Measurements from ENCODE around the gene GJA9. TPM values are rescaled to one million over a fixed set of nuclear protein-coding genes. Genes with fewer than 3 reads are reported as not detected.

The GJA9 gene
- total and polyA plus RNA-seq, 2 of the 4 experiments (the other 2 are of a cell fraction): not detected

DNA sequence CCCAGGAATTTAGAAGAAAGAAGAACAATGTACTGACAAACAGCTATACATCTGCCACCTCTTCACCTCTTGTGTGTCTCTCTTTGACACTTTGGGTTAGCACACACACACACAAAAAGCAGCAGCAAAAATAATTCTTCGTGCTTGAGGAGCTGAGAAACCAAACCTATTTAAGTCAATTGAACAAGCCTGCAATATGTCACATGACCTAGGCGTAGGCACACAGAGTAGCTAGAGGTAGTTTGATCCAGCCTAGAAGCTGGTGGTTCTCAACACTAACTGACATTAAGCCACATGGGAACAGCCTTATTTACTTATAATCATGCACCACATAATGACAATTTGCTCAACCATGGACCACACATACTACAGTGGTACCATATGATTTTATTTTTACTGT, 54.1 kb downstream of the GJA9 start:
- no CpG with 5 or more reads among the region's 2 CpGs for WGBS, 2 experiments (ENCODE audit: extremely low coverage in 2 of 2, insufficient read length in 1 of 2)
- no peak overlapping the region for H3K9ac ChIP-seq (ENCODE audit: low read depth, low read length)
- H4K20me1 ChIP-seq (ENCODE audit: insufficient read depth, low read length): no peaks in the 10 kb centered on the region
- H3K27me3 ChIP-seq (ENCODE audit: control insufficient read depth, insufficient read depth, low read length): peaks cover 53% of the 10 kb centered on the region
- DNase-seq: no peak
- no peak overlapping the region for H4K8ac ChIP-seq (ENCODE audit: low read depth in 2 of 2, low read length in 2 of 2)
- no peak overlapping the region for H3K18ac ChIP-seq (ENCODE audit: low read depth, low read length)
- TF ChIP-seq BHLHE40 (IDR thresholded peaks at IDR 0.05; ENCODE audit: low read depth, low read length) (no peak), NFE2L2 (IDR thresholded peaks at IDR 0.05; ENCODE audit: low read depth, low read length) (no peak), RCOR1 (IDR thresholded peaks at IDR 0.05; ENCODE audit: insufficient replicate concordance, low read length) (no peak), CHD1 (IDR thresholded peaks at IDR 0.05; ENCODE audit: low read depth, low read length) (no peak), MXI1 (IDR thresholded peaks at IDR 0.05; ENCODE audit: borderline replicate concordance, low read depth, low read length) (no peak)
- H3K27ac ChIP-seq (ENCODE audit: insufficient read depth, low read length): no peak overlapping the region
- H4K91ac ChIP-seq (ENCODE audit: insufficient read depth, low read depth, low read length): no peak overlapping the region
- no peak overlapping the region for H3K14ac ChIP-seq (replicated peaks; ENCODE audit: low read depth, low read length)
- H3K79me1 ChIP-seq (ENCODE audit: low read depth in 1 of 2, low read length in 2 of 2): no peaks in the 10 kb centered on the region
- no peak overlapping the region for H2AFZ ChIP-seq (replicated peaks; ENCODE audit: low read length, poor library complexity)
- no TSS peak for BruUV-seq (replicated peaks)
- H3K4me3 ChIP-seq (ENCODE audit: insufficient read depth, low read depth, low read length): no peak overlapping the region
- dilution Hi-C loops (cut with HindIII; ENCODE audit: low sequenced_read_pairs, unreplicated experiment): no loop called here
- no peaks in the 10 kb centered on the region for H3K36me3 ChIP-seq (ENCODE audit: control insufficient read depth, insufficient read depth, low read length)
- no peak overlapping the region for H2BK15ac ChIP-seq (ENCODE audit: low read depth, low read length)
- no peak overlapping the region for H3K4me2 ChIP-seq (ENCODE audit: low read depth, low read length)
- H2BK20ac ChIP-seq (ENCODE audit: low read depth, low read length): no peak overlapping the region
- no peaks in the 10 kb centered on the region for H3K9me1 ChIP-seq (ENCODE audit: insufficient read depth, low read length)
- in situ Hi-C loops (cut with MboI; ENCODE audit: low sequenced_read_pairs): no loop called here
- H3K4me1 ChIP-seq (ENCODE audit: control insufficient read depth, insufficient read depth, low read length): peaks cover 4% of the 10 kb centered on the region; the same call in 1 of the 2 replicates
- no peak overlapping the region for H2AK9ac ChIP-seq (replicated peaks; ENCODE audit: low read depth, low read length, poor library complexity)
- no peak overlapping the region for H3K56ac ChIP-seq (ENCODE audit: extremely low read depth, insufficient read depth, low read length)
- POLR2A ChIA-PET (ENCODE audit: unreplicated experiment): no interaction called here
- no peak overlapping the region for H2AK5ac ChIP-seq (ENCODE audit: low read depth, low read length)
- no peak for ATAC-seq (ENCODE audit: low read depth)
- no peak overlapping the region for H2BK5ac ChIP-seq (ENCODE audit: low read depth, low read length, poor library complexity, severe bottlenecking)
- H4K5ac ChIP-seq (ENCODE audit: low read depth, low read length): no peak overlapping the region
- H3K4ac ChIP-seq (ENCODE audit: low read depth, low read length): no peak overlapping the region
- CTCF ChIA-PET: interaction anchor here (1.3 kb wide), 1 partner anchor 8 kb away, joined by 5 read pairs; no protein-coding TSS in a partner anchor
- H3K23ac ChIP-seq (ENCODE audit: low read depth, low read length): no peak overlapping the region
- H2BK120ac ChIP-seq (ENCODE audit: low read depth, low read length): no peak overlapping the region
- intact Hi-C loops (cut with micrococcal nuclease): no loop called here
- no peaks in the 10 kb centered on the region for H3K9me3 ChIP-seq (ENCODE audit: control insufficient read depth, insufficient read depth, low read length)
